Measurements from ENCODE around the gene USP40.

- TF ChIP-seq SP1 (IDR thresholded peaks at IDR 0.05) (no peak), SUZ12 (IDR thresholded peaks at IDR 0.05) (no peak), BHLHE40 (IDR thresholded peaks at IDR 0.05; ENCODE audit: borderline replicate concordance) (no peak), ARNT (IDR thresholded peaks at IDR 0.05) (no peak), HDGF (IDR thresholded peaks at IDR 0.05; ENCODE audit: borderline replicate concordance) (no peak), FOXK2 (IDR thresholded peaks at IDR 0.05) (no peak), L3MBTL2 (conservative IDR thresholded peaks at IDR 0.05) (no peak), TARDBP (IDR thresholded peaks at IDR 0.05) (no peak), PKNOX1 (IDR thresholded peaks at IDR 0.05) (no peak), NFRKB (IDR thresholded peaks at IDR 0.05) (no peak), ZNF384 (IDR thresholded peaks at IDR 0.05) (no peak)
These were observed 9.5 kb downstream of the USP40 start for GRCh38 chr2:233556881-233557736.

Measured in HEK293T (cell line).